ENCODE measurements around the gene SLC12A2.

SLC12A2 gene

DNA sequence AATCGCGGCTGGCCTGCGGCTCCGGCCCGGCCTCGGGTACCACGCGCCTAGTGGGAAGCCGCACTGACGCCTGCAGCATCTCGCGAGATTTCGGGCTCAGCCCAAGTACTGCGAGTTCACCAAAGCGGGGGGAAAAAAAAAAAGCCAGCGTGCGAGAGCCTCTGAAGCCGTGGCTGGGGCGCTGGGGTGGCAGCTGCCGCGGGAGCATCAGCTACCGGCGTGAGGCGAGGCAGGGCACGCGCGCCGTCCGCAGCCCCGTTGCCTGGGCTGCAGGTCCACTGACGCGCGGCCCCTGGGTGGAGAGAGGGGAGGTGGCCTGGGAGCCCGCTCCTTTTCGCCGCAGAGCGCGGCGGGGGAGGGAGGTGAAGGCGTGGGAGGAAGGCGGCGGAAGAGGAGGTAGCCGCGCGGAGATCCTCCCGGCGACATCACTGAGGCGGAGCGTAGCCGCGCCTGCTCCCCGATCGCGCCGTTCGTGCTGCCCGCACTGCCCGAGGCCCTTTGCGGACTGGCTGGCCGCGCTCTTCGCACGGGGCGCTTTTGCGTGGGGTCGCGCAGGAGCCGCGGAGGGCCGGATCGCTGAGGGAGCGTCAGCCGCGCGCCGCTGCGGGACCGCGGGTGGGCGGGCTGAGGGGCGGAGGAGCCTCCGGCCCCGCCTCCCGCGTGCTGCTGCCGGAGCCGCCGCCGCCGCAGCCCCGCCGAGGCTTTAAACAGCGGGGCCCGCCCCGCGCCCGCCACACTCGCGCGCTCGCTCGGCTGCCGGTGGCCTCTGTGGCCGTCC is at the start of gene SLC12A2:
TSS of gene SLC12A2 (plus strand) at position 734 of the 778 bp plus-strand sequence. CDS start 189 bp downstream, outside the sequence.
- peak; percentile 52 to 72 for DNase-seq

DNA sequence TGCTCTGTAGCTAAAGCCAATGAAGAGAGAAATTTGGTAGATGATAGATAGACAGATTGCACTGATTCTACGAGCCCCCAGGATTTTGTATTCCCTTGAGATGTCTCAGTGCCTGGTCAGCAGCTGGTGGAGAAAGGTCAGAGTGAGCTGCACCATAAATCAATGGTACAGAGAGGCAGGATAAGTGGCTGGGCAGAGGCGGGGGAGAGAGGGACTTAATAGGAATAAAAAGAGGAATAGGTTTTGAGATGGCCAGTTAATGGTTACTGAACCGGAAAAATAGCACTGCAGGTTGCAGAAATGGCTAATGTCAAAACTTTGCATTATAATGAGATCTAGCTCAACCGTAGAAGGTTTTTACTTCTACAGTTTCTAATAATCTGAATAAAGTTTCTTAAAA is 47.9 kb upstream of the SLC12A2 start:
- DNase-seq = no peak

DNA sequence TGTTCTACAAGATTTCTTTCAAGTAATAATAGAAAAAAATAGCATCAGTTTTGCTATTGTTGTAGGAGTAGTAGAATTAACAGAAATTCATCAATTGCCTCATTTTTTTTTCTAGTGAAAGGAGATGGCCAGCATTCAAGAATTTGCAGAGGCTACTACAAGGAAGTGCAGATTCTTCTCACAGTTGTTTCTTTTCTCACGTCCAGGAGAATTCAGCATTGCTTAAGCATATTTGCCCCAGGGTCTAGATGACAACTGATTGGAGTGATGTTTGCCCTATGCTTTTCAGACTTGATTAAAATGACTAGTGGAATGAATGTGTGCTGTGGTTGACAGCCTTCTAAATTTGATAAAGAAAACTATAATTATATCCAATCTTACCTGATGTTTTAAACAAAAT is 46.6 kb upstream of the SLC12A2 start:
- DNase-seq = no peak

DNA sequence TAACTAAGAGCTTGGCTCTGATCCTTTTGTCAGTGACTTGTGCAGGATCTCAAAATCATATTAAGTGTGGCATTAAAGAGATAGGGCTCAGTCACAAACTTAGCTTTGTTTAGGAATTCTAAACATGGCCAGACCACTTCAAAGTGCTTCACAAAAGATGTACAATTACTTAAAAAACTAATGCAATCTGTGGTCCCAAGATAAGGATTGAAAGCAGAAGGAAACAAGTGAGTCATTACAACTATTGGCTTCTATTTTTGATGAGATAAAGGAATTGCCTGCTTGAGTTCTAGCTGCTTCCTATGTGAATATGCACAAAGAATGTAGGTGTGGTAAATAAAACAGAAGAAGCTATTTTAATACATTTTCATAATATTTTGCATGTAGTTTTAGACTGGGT is 44.9 kb upstream of the SLC12A2 start:
- DNase-seq = no peak

DNA sequence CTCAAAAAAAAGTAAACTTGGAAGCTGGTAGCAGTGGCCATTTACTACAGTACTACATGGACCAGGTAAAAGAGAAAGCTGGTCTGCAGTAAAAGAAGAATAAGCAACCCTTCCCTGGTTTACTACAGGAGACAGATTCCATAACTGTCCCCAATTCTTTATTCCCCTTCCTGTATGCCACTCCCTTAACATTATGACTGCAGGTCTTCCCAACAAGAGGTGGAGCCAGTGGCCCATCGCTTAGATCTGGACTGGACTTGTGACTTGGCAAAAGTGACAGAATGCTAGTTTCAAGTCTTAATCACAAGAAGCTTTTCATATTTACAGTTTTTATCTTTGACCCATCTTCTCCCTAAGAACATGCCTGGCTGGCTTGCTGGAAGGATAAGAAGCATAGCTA is 42.6 kb upstream of the SLC12A2 start:
- DNase-seq = no peak

DNA sequence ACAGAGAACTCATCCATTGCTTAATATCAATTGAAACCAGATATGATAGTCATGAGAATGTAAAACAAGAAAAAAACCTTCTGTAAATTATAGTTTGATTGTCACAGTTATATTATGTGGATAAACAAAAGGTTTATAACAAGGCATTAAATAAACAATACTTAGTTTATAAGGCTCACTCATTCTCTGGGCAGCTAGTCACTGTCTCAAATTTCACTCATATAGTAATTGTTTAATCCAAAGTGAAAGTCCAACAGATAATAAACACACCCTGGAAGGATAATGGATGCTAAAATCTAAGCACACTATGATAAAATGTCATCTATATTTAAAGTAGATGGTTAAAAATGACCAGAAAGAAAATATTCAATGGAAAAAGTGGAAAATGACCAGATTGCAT is 30.8 kb upstream of the SLC12A2 start:
- DNase-seq = no peak

DNA sequence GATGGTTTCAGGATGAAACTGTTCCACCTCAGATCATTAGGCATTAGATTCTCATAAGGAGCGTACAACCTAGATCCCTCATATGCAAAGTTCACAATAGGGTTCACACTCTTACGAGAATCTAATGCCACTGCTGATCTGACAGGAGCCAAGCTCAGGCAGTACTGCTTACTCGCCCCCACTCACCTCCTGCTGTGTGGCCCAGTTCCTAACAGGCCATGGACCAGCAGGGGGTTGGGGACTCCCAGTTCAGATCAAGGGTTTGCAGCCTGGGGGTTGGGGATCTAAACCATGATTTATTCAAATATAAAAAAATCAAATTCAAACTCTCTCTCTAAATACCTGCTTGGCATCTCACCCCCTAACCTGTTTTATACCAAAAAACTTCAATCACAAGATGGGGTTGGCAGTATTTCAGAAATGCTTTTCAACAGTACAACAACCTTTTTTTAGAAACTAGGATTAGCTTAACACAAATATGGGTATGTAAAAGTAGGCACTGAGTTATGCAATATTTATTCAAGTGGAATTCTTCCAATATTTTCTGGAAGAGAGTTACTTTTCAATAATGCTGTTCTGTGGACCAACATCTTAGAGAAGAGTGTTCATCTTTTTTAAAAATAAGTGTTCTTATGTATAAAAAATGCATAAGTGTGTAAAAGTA is 30.1 kb upstream of the SLC12A2 start:
- no peak for DNase-seq

DNA sequence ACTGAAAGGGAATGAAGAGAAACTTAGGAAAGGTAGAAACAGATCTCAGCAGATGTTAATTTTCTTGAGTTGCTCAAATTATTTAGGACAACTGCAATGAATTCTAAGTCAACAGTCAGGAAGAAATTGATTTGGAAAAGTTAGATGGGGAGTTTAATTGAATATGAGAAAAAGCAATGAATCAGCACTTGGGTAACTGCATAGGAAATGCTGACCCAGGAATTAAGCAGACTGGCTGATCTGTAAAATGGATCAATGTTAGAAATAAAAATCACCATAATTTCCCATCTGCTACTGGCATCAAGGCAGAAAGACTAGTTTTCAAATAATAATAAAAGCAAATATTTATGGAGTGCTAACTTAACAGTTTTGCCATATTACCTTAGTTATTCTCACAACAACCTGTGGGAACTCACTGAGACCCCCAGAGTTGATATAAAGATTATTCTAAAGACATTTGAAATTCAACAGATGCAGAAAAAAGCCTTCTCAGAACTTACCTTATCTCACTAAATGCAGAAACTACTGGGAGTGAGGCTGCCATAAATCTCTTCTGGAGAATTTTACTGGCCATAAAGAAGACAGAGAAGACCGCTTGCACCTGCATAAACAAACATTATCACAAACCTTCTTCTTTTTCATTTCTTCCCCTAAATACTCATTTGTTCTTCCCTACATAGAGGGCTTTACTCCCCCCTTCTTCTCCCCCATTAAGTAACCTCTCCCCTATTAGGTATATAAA is 22.8 kb upstream of the SLC12A2 start:
- no peak for DNase-seq

DNA sequence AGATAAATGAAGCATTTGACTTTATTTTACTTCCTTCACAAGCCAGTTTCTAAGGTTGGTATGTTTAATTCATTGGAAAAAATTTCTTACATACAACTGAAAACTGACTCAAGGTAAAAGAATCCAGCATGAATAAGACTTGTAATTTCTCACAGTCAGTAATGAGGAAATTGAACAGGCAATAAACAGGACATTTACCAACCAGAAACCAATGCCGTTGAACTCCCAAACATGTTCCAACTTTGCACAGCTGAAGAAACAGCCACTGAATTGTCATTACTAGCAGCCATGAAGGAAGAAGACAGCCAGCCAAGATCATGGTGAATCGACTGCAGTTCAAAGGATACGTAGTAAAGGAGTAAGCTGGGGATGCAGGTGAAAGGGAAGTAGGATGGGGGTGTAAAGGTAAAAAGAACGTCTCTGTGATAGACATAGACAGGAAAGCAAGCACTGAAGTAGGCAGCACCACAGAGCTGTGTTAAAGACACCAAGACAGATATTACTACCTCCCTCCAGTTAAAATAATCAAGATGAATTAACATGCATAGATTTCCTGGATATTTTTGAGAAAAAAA is 21.3 kb upstream of the SLC12A2 start:
- no peak for DNase-seq

DNA sequence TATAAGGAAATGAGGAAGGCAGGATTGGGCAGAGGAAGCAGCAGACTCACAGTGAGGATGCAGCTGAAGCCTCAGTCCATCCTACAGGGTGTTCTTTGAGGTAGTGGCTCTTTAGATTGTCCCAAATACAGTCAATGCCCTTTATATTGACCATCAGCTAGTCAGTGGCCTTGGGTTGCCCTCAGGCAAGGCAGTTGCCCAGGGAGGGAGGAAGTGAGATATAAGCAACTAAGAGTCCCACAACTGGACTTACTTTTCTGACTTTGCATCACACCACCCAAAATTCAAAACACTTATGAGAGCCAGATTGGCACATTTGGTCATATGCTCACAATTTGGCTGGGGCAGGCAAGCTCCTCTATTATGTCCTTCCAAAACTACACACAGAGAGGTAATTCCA is 9.4 kb upstream of the SLC12A2 start:
- DNase-seq = no peak

DNA sequence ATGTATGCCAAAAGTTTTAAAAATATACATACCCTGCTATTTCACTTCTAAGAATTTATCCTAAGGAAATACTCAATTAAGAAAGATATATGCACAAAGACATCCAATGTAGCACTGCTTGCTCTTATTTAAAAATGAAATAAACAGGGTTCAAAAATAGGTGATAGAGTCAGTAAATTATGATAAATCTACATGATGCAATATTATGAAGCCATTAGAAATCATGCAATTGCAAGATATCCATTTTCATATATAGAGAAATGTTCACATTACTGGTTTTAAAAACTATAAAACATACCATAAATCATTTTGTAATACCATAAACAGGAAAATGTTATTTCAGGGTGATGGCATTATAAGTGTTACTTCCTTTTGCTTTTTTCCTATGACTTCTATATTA is 8.6 kb upstream of the SLC12A2 start:
- DNase-seq = no peak

DNA sequence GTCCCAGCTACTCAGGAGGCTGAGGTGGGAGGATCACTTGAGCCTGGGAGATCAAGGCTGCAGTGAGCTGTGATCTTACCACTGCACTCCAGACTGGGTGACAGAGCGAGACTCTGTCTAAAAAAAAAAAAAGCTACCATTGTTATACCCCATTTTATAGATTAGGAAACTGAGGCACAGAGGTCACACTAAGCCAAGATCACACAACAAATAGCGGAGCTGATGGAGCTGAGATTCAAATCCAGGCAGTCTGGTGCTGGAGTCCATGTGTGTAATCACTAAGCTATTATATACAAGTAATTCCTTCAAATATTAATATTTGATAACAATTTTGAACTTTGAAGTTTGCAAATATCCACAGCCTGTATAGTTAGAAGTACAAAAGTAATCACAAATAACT is 6.0 kb upstream of the SLC12A2 start:
- DNase-seq = no peak

DNA sequence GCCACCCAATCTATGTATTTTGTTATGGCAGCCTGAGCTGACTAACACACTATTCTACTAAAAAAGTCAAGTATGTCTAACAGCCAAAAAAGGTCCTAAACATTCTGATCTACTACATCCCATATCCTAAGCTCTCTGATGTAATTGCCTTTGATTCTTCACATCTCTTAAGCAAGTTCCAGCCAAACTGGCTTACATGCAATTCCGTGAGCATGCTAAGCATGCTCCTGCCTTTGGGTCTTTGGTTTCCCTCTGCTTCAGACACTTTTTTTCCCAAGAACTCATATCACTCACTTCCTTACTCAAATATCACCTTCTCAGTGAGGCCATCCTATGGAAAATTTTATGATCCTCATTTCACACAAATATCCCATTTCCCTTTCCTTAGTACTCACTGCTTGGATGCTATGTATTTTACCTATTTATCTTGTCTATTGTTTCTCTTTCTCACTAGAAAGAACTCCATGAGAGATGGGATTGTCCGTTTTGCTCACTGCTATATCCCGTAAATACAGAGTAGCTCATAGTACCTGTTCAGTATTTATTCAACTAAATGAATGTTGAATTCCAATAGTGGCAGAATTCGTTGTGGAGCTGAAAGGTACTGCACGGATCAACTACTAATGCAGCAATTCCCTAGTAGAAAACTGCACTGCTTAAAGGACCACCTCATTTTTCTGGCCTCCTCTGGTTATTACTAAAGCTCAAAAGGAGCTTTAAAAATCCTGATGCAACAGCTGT is 2.3 kb upstream of the SLC12A2 start:
- DNase-seq = no peak

DNA sequence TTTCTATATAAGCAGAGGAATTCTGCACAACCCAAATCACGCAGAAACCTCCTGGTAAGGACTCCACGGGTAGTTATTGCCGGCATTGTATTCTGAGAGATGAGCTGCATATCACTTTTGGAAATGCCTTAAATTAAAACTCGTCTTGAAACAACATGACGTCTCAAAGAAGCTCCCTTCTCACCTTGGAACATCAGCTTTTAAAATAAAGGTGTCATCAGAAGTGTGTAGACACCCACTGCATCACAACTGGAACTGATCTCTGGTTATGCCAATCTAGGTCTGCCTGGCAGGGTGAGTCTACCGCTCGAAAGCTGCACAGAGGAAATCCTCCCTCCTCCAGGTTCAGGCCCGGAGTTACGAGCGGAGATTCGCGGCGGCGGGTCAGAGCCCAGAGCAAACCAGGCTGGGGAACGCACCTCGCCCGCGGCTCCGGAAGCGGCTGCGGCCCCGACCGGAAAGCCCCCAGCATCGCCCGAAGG is 974 bp upstream of the SLC12A2 start:
- DNase-seq = no peak

DNA sequence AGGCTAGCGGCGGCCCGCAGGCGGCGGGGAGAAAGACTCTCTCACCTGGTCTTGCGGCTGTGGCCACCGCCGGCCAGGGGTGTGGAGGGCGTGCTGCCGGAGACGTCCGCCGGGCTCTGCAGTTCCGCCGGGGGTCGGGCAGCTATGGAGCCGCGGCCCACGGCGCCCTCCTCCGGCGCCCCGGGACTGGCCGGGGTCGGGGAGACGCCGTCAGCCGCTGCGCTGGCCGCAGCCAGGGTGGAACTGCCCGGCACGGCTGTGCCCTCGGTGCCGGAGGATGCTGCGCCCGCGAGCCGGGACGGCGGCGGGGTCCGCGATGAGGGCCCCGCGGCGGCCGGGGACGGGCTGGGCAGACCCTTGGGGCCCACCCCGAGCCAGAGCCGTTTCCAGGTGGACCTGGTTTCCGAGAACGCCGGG is 253 bp downstream of the SLC12A2 start:
- DNase-seq = peak in 1 of 2 experiments; percentile 50

DNA sequence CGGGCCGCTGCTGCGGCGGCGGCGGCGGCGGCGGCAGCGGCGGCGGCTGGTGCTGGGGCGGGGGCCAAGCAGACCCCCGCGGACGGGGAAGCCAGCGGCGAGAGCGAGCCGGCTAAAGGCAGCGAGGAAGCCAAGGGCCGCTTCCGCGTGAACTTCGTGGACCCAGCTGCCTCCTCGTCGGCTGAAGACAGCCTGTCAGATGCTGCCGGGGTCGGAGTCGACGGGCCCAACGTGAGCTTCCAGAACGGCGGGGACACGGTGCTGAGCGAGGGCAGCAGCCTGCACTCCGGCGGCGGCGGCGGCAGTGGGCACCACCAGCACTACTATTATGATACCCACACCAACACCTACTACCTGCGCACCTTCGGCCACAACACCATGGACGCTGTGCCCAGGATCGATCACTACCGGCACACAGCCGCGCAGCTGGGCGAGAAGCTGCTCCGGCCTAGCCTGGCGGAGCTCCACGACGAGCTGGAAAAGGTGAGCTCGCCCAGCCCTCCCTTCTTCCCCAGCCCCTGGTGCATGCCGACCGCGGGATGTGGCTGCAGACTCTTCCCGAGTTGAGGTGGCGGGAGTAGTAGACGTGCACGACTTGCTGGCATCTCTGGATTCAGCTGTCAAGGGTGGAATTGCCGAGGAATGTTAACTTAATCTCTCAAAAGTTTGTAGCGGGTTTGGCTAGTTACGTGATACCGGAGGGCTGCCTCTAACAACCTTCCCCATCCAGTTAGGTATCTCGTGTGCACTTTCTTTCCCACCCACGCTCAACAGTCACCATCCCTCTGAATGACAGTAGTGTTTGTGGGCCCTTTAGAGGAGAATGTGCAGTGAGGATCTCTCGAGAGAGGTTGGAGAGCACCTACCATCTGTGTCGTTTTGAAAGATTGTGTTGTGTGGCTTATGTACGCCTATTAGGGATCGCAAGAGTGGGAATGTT is 932 bp downstream of the SLC12A2 start:
- DNase-seq = no peak

DNA sequence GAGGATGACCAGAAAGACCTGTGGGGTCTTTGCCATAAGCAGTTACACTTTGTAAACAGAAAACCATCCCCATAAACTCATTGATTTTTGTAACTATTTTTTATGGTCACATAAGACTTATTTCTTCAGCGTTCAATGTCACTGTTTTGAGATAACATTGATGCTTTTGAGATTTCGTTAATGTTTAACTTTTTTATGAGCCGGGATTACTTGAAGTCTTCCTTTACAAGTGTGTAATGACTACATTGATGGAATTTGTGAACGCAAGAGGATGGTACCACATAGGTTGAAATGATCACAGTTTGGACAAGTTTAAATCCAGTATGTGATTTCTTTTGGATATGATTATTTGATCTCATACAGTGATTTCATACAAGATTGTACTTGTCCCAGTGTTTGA is 1.8 kb downstream of the SLC12A2 start:
- DNase-seq = no peak

DNA sequence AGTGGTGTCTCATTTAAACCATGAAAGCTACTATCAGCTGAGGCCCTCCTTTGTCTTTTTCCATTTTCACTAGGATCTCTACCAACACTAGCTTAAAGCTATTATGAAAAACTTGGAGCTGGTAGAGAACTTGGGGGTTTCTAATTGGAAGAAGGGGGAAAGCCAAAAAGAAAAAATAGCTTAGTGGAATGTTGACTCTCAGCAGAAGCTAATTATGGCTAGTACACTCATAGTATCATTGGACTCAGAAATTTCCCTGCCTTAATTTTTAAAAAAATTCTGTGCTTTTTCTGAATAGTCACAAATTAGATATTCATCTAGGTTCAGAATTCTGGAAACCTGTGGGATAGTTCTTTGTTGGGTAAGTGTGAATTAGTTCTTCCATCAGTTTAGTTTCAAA is 8.0 kb downstream of the SLC12A2 start:
- DNase-seq = no peak

DNA sequence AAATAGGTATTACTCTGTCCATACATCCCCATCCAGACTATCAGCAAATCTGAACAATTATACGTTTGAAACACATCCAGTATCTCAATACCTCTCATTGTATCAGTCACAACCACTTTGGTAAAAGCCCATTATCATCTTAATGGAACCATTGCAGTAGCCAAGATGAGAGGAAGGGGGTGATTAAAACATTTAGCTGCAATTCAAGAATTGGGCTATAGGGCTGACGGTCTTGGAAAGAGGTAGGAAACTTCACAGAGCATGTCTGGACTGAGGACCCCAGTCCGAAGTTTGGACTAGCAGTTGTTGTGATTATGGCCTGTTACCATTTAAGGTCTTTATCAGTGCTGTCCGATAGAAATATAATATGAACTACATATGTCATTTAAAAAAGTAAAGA is 8.6 kb downstream of the SLC12A2 start:
- no peak for DNase-seq

DNA sequence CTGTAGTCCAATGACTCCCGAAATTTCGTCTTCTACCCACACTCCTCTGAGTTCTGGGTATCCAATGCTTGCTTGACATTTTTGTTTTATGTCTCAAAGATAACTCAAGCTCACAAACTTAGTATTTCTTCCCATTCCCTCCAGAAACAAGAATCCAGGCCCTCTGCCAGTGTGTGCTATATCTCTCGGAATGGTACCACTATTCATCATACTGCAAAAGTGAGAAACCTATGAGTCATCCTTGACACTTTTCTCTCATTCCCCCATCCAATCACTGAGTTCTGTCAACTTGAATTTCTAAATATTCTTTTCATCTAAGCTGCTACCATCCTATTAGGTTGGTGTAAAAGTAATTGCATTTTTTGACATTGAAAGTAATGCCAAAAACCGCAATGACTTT is 9.8 kb downstream of the SLC12A2 start:
- no peak for DNase-seq

DNA sequence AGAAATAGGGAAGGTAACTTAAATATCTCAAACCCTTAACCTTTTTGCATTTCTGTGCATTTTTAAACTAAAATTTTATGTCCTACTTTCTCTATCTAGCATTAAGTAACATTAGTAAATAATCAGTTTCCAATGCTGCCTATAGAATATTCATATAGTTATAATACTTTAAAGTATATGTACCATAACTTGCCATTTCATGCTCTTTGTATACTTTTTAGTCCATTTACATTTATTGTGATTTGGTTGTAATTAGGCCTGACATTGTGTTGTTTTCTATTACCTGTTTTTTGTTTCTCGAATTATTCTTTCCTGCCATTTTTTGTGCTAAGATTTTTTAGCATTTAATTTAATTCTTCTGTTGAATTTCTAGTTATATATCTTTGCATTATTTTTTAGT is 13.7 kb downstream of the SLC12A2 start:
- no peak for DNase-seq

DNA sequence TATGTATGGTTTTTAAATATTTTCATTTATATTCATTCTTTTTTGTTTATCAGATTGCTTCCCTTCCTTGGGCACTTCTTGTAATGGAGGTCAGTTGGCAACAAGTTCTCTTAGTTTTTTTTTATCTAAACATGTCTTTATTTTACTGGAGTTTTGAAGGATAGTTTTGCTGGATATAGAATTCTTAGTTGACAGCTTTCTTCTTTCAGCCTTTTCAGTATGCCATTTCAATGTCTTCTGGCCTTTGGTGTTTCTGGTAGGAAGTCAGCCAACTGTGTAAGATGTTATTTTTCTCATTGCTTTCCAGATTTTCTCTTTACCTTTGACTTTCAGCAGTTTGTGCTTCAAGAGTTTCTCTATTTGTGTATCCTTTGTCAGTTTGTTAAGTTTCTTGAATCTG is 14.2 kb downstream of the SLC12A2 start:
- DNase-seq = no peak

Measured in NCI-H1930 (cell line).